Measurements from ENCODE around the gene ARSG. TPM values are rescaled to one million over a fixed set of nuclear protein-coding genes. Genes with fewer than 3 reads are reported as not detected.

Gene ARSG
- total and polyA plus RNA-seq, 2 experiments from 2014 or later = 1.7 to 5.1 TPM

DNA sequence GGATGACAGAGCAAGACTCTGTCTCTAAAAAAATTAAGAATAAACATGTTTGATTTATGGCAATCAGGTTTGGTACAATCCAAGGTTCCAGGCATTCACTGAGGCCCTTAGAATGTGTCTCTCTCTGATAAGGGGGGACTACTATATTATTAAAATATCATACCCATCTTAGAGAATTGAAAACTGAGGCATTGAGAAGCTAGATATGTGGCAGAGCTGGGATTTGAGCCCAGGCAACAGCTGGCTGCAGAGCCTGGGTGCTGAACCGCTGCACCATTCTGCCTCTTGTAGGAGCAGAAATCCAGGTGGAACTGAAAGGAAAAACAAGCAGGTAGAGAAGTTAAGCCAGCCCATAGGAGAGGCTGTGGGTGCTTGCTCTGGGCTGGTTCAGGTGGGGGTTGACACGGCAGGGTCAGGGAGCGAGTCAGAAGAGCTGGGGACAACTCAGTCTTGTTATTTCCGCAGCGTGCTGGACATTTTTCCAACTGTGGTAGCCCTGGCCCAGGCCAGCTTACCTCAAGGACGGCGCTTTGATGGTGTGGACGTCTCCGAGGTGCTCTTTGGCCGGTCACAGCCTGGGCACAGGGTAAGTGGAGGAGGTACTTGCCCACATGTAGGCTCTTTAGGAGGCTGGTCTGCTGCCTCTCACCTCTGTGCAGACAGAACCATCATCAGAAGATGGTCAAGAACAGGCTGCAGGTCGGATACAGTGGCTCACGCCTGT, 103.5 kb downstream of the ARSG start:
- no peaks in the 10 kb centered on the region for H3K4me1 ChIP-seq (ENCODE audit: insufficient read depth)
- no peaks in the 10 kb centered on the region; the same call in 1 of the 2 replicates for H3F3A ChIP-seq (replicated peaks; ENCODE audit: low read depth)
- ATAC-seq = no peak

DNA sequence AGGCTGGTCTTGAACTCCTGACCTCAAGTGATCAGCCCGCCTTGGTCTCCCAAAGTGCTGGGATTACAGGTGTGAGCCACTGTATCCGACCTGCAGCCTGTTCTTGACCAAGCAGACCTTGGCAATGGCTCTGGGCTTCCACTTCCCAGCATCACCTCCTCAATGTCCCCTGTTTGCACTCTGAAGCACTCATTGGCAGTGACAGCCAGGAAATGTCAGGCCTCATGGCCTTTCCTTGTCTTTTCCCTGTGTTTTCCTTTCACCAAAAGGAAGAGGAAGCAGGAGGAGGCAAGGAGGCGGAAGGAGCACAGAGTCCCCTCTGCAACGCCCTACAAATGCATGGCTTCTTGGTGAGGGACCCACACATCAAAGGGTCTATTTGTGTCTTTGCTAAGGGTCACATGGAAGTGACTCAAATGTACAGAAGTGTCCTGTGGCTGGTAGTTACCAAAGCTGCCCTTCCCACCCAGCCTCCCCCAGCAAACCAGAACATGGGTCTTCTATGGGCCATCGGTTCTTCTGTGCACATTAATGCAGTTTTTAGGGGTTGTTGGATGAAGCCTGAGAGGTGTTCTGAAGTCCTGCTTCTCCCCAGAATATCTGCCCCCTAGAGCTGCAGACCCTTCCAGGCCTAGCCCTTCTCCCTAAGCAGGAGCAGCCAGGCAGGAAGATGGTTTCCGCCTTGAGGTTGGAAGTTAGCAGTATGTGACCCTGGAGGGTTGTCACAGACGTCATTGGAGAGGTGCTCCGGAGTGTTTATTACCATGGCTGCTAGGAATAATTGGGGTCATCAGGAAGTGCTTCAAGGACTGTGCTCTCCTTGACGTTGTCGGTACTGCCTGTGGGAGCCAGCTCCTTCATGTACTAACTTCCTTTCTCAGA, 105.2 kb downstream of the ARSG start:
- Histone ChIP-seq H3K4me2 (no peak overlapping the region), H3F3A (replicated peaks; ENCODE audit: low read depth) (no peaks in the 10 kb centered on the region; the same call in 1 of the 2 replicates), H3K27me3 (ENCODE audit: insufficient read depth) (no peaks in the 10 kb centered on the region), H3K79me2 (replicated peaks; ENCODE audit: insufficient read depth) (no peaks in the 10 kb centered on the region), H3K36me3 (ENCODE audit: insufficient read depth) (no peaks in the 10 kb centered on the region), H3K9me2 (ENCODE audit: insufficient read depth) (no peaks in the 10 kb centered on the region), H4K20me1 (replicated peaks; ENCODE audit: insufficient read depth) (no peaks in the 10 kb centered on the region), H2AFZ (no peak overlapping the region), H3K4me1 (ENCODE audit: insufficient read depth) (no peaks in the 10 kb centered on the region), H3K4me3 (no peak overlapping the region), H3K27ac (ENCODE audit: low read depth) (no peak overlapping the region)
- no peak overlapping the region for H3K27ac Mint-ChIP-seq
- peaks cover 19% of the 10 kb centered on the region for H3K4me1 Mint-ChIP-seq
- ATAC-seq = no peak
- DNase-seq (ENCODE audit: low spot score) = no peak
- peaks cover 8% of the 10 kb centered on the region for H3K27me3 Mint-ChIP-seq (ENCODE audit: insufficient read depth, low read depth, poor library complexity)
- peaks cover 6% of the 10 kb centered on the region; the same call in 2 of the 3 replicates for H3K36me3 Mint-ChIP-seq (ENCODE audit: low read depth)
- H3K9me3 Mint-ChIP-seq = peaks cover 6% of the 10 kb centered on the region; the same call in 1 of the 3 replicates
- no peak for TF ChIP-seq JUNB (IDR thresholded peaks at IDR 0.05; ENCODE audit: unreplicated experiment)
- TF ChIP-seq STAT1 (IDR thresholded peaks at IDR 0.05; ENCODE audit: unreplicated experiment) = no peak
- H3K4me3 Mint-ChIP-seq = no peak overlapping the region

More for the DNA sequence above, 103.5 kb downstream of the ARSG start:
- peaks cover 6% of the 10 kb centered on the region; the same call in 2 of the 3 replicates for H3K36me3 Mint-ChIP-seq (ENCODE audit: low read depth)
- H3K9me3 Mint-ChIP-seq = peaks cover 6% of the 10 kb centered on the region; the same call in 2 of the 3 replicates
- no peaks in the 10 kb centered on the region for H3K36me3 ChIP-seq (ENCODE audit: insufficient read depth)
- DNase-seq (ENCODE audit: low spot score) = no peak
- no peak overlapping the region for H3K4me3 Mint-ChIP-seq
- no peak for TF ChIP-seq NANOG (IDR thresholded peaks at IDR 0.05; ENCODE audit: borderline replicate concordance)
- no peak overlapping the region for H3K4me2 ChIP-seq
- no peak overlapping the region for H3K27ac Mint-ChIP-seq
- H3K27me3 Mint-ChIP-seq (ENCODE audit: insufficient read depth, low read depth, poor library complexity) = peaks cover 8% of the 10 kb centered on the region
- no peaks in the 10 kb centered on the region for H4K20me1 ChIP-seq (replicated peaks; ENCODE audit: insufficient read depth)
- no peaks in the 10 kb centered on the region for H3K79me2 ChIP-seq (replicated peaks; ENCODE audit: insufficient read depth)
- no peak overlapping the region for H3K4me3 ChIP-seq
- no peaks in the 10 kb centered on the region for H3K9me2 ChIP-seq (ENCODE audit: insufficient read depth)
- peaks cover 11% of the 10 kb centered on the region for H3K4me1 Mint-ChIP-seq
- H3K27ac ChIP-seq (ENCODE audit: low read depth) = no peak overlapping the region
- no peak overlapping the region for H2AFZ ChIP-seq
- no peaks in the 10 kb centered on the region for H3K27me3 ChIP-seq (ENCODE audit: insufficient read depth)

DNA sequence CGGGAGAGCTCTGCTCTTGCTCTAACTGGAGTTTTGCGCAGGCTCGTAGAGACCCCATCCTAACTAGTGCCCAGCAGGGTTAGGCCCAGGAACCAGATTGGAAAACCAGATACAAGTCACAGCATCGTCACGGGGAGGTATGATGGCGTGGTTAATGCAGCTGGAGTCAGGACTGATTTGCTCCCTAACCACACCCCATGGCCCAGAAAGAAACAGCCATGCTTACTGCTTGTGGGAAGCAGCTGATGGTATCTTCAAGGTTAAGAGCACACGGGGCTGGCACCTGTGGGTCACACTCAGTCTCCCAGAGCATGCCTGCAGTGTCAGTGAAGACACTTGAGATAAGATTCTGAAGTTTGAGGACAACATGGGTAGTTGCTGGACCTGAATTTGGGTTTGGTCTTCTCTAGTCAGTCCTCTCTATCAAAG, 105.8 kb downstream of the ARSG start:
- no peak overlapping the region for H2AFZ ChIP-seq
- DNase-seq (ENCODE audit: low spot score) (no peak), ATAC-seq (no peak)
- H3K36me3 Mint-ChIP-seq (ENCODE audit: low read depth) = peaks cover 6% of the 10 kb centered on the region; the same call in 2 of the 3 replicates
- H3K27me3 Mint-ChIP-seq (ENCODE audit: insufficient read depth, low read depth, poor library complexity) = peaks cover 8% of the 10 kb centered on the region
- H3K4me2 ChIP-seq = no peak overlapping the region
- H3K4me1 Mint-ChIP-seq = peaks cover 24% of the 10 kb centered on the region
- no peak overlapping the region for H3K27ac Mint-ChIP-seq
- H3K27ac ChIP-seq (ENCODE audit: low read depth) = no peak overlapping the region
- no peak overlapping the region for H3K4me3 Mint-ChIP-seq
- H3K27me3 ChIP-seq (ENCODE audit: insufficient read depth) = no peaks in the 10 kb centered on the region
- no peaks in the 10 kb centered on the region for H3K79me2 ChIP-seq (replicated peaks; ENCODE audit: insufficient read depth)
- H3K9me2 ChIP-seq (ENCODE audit: insufficient read depth) = no peaks in the 10 kb centered on the region
- peaks cover 6% of the 10 kb centered on the region; the same call in 1 of the 3 replicates for H3K9me3 Mint-ChIP-seq
- H3K36me3 ChIP-seq (ENCODE audit: insufficient read depth) = no peaks in the 10 kb centered on the region
- H3F3A ChIP-seq (replicated peaks; ENCODE audit: low read depth) = no peaks in the 10 kb centered on the region; the same call in 1 of the 2 replicates
- H3K4me3 ChIP-seq = no peak overlapping the region
- no peaks in the 10 kb centered on the region for H4K20me1 ChIP-seq (replicated peaks; ENCODE audit: insufficient read depth)
- no peaks in the 10 kb centered on the region for H3K4me1 ChIP-seq (ENCODE audit: insufficient read depth)
- TF ChIP-seq ZNF114 (CRISPR knock-in tag; IDR thresholded peaks at IDR 0.05) (no peak), ZNF331 (CRISPR knock-in tag; IDR thresholded peaks at IDR 0.05; ENCODE audit: low read depth) (no peak), CREB1 (CRISPR knock-in tag; IDR thresholded peaks at IDR 0.05; ENCODE audit: low read depth) (no peak), NANOG (IDR thresholded peaks at IDR 0.05; ENCODE audit: borderline replicate concordance) (no peak), POLR2AphosphoS5 (IDR thresholded peaks at IDR 0.05; ENCODE audit: low read depth) (no peak), ETS1 (IDR thresholded peaks at IDR 0.05) (no peak), EZH2phosphoT487 (IDR thresholded peaks at IDR 0.05; ENCODE audit: unreplicated experiment) (no peak)
- TF ChIP-seq, protein P1, sequence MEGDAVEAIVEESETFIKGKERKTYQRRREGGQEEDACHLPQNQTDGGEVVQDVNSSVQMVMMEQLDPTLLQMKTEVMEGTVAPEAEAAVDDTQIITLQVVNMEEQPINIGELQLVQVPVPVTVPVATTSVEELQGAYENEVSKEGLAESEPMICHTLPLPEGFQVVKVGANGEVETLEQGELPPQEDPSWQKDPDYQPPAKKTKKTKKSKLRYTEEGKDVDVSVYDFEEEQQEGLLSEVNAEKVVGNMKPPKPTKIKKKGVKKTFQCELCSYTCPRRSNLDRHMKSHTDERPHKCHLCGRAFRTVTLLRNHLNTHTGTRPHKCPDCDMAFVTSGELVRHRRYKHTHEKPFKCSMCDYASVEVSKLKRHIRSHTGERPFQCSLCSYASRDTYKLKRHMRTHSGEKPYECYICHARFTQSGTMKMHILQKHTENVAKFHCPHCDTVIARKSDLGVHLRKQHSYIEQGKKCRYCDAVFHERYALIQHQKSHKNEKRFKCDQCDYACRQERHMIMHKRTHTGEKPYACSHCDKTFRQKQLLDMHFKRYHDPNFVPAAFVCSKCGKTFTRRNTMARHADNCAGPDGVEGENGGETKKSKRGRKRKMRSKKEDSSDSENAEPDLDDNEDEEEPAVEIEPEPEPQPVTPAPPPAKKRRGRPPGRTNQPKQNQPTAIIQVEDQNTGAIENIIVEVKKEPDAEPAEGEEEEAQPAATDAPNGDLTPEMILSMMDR (conservative IDR thresholded peaks at IDR 0.05; ENCODE audit: low read depth in 2 of 2) = no peak
- TF ChIP-seq, protein P2, sequence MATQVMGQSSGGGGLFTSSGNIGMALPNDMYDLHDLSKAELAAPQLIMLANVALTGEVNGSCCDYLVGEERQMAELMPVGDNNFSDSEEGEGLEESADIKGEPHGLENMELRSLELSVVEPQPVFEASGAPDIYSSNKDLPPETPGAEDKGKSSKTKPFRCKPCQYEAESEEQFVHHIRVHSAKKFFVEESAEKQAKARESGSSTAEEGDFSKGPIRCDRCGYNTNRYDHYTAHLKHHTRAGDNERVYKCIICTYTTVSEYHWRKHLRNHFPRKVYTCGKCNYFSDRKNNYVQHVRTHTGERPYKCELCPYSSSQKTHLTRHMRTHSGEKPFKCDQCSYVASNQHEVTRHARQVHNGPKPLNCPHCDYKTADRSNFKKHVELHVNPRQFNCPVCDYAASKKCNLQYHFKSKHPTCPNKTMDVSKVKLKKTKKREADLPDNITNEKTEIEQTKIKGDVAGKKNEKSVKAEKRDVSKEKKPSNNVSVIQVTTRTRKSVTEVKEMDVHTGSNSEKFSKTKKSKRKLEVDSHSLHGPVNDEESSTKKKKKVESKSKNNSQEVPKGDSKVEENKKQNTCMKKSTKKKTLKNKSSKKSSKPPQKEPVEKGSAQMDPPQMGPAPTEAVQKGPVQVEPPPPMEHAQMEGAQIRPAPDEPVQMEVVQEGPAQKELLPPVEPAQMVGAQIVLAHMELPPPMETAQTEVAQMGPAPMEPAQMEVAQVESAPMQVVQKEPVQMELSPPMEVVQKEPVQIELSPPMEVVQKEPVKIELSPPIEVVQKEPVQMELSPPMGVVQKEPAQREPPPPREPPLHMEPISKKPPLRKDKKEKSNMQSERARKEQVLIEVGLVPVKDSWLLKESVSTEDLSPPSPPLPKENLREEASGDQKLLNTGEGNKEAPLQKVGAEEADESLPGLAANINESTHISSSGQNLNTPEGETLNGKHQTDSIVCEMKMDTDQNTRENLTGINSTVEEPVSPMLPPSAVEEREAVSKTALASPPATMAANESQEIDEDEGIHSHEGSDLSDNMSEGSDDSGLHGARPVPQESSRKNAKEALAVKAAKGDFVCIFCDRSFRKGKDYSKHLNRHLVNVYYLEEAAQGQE (IDR thresholded peaks at IDR 0.05; ENCODE audit: unreplicated experiment) = no peak
